Osteoblast (primary cell): ENCODE results near the gene SNX18. TPM values are rescaled to one million over a fixed set of nuclear protein-coding genes. Genes with fewer than 3 reads are reported as not detected.

Experiments
- DNase-seq: peaks from one replicate; pipeline ENCODE4 v3.0.0; 2011; ENCODE audit warnings: low spot score, mixed read lengths; ENCODE audit not compliant: insufficient read length; ENCODE audit errors: missing footprints
- H2AFZ ChIP-seq: 2 replicates; pipeline ENCODE4 v1.6.0; 2011; ENCODE audit warnings: mild to moderate bottlenecking, low read length
- H3K27ac ChIP-seq: 2 replicates; pipeline ENCODE4 v1.5.1; 2011; ENCODE audit warnings: mild to moderate bottlenecking, low read depth, low read length, moderate library complexity
- H3K27me3 ChIP-seq: 2 replicates; pipeline ENCODE4 v1.6.0; 2012; ENCODE audit warnings: mild to moderate bottlenecking, control low read depth, inconsistent platforms, low read length, moderate library complexity; ENCODE audit not compliant: insufficient read depth
- H3K36me3 ChIP-seq: 2 replicates; pipeline ENCODE4 v1.5.1; 2011; ENCODE audit warnings: mild to moderate bottlenecking, low read length, control low read depth, moderate library complexity; ENCODE audit not compliant: insufficient read depth
- H3K4me1 ChIP-seq: 2 replicates; pipeline ENCODE4 v1.5.1; 2011; ENCODE audit warnings: mild to moderate bottlenecking, low read length, control low read depth, moderate library complexity; ENCODE audit not compliant: insufficient read depth
- H3K4me2 ChIP-seq: 2 replicates; pipeline ENCODE4 v1.6.0; 2011; ENCODE audit warnings: mild to moderate bottlenecking, low read length; ENCODE audit not compliant: insufficient read depth
- H3K4me3 ChIP-seq: fragments of 200-600 bp; sonication (generic); 3 replicates; pipeline ENCODE4 v1.5.1; 2012; ENCODE audit warnings: mild to moderate bottlenecking, low read length, inconsistent platforms; ENCODE audit not compliant: insufficient read depth
- H3K79me2 ChIP-seq: 2 replicates; pipeline ENCODE4 v1.6.0; 2012; ENCODE audit warnings: mild to moderate bottlenecking, low read length, control low read depth, inconsistent platforms; ENCODE audit not compliant: insufficient read depth
- H3K9me3 ChIP-seq: 2 replicates; pipeline ENCODE4 v1.5.1; 2011; ENCODE audit warnings: low read depth, low read length, control low read depth
- H4K20me1 ChIP-seq: 2 replicates; pipeline ENCODE4 v1.6.0; 2012; ENCODE audit warnings: mild to moderate bottlenecking, low read length, control low read depth; ENCODE audit not compliant: insufficient read depth
- total RNA-seq: library from RNA; depleted of rRNA; stranded (reverse); fragments of >200 nt; gene quantifications from 2 replicates; pipeline ENCODE4 v1.2.3, GENCODE V29; 2012
- TF ChIP-seq, protein P1 (sequence below): IDR thresholded peaks from 2 replicates; pipeline ENCODE4 v1.5.1; 2011; ENCODE audit warnings: mild to moderate bottlenecking, low read depth, low read length, moderate library complexity; ENCODE audit errors: extremely low read depth

SNX18 gene
- total RNA-seq, 1 donor: 86.5 TPM

DNA sequence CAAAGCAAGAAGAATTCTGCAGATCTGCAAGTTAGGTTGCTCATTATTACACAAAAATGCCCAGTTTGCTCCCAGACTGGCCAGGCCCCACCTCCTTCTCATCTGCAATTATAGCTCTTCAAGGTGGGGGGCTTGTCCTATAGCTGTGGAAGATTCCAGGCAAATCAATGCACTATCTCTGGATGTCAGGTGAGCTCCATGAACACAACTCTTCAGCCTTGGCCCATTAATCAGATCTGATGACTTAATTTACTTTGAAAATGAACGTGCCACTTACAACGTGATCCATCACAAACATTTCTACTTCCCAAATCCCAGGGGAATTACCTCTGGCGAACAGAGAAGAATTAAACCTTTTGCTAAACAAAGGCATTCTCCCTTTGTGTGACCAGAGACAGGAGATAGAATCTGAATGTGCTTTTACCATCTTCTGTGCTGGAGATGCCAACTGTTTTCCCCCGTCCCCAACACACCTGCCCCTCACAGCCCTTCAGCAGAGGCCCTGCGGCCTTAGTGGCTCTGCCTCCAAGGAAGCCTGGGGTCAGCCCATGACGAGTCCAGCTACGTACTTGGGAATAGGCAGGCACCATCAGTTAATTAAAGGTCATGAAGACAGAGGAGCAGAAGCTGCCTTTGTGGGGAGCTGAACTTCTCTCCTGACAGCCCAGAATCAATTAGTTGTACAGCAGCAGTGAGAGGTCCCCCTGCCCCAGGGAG lies 60.5 kb downstream of the SNX18 start:
- peak; percentile 38 for DNase-seq
- H3K4me2 ChIP-seq: no peak overlapping the region
- peaks cover 16% of the 10 kb centered on the region for H3K4me1 ChIP-seq
- H3K27me3 ChIP-seq: no peaks in the 10 kb centered on the region
- H4K20me1 ChIP-seq: no peaks in the 10 kb centered on the region
- no peak overlapping the region for H3K4me3 ChIP-seq
- H3K9me3 ChIP-seq: no peaks in the 10 kb centered on the region
- no peak overlapping the region for H3K27ac ChIP-seq
- TF ChIP-seq, protein P1, sequence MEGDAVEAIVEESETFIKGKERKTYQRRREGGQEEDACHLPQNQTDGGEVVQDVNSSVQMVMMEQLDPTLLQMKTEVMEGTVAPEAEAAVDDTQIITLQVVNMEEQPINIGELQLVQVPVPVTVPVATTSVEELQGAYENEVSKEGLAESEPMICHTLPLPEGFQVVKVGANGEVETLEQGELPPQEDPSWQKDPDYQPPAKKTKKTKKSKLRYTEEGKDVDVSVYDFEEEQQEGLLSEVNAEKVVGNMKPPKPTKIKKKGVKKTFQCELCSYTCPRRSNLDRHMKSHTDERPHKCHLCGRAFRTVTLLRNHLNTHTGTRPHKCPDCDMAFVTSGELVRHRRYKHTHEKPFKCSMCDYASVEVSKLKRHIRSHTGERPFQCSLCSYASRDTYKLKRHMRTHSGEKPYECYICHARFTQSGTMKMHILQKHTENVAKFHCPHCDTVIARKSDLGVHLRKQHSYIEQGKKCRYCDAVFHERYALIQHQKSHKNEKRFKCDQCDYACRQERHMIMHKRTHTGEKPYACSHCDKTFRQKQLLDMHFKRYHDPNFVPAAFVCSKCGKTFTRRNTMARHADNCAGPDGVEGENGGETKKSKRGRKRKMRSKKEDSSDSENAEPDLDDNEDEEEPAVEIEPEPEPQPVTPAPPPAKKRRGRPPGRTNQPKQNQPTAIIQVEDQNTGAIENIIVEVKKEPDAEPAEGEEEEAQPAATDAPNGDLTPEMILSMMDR: no peak
- H3K36me3 ChIP-seq: no peaks in the 10 kb centered on the region
- no peaks in the 10 kb centered on the region for H3K79me2 ChIP-seq
- no peak overlapping the region for H2AFZ ChIP-seq

DNA sequence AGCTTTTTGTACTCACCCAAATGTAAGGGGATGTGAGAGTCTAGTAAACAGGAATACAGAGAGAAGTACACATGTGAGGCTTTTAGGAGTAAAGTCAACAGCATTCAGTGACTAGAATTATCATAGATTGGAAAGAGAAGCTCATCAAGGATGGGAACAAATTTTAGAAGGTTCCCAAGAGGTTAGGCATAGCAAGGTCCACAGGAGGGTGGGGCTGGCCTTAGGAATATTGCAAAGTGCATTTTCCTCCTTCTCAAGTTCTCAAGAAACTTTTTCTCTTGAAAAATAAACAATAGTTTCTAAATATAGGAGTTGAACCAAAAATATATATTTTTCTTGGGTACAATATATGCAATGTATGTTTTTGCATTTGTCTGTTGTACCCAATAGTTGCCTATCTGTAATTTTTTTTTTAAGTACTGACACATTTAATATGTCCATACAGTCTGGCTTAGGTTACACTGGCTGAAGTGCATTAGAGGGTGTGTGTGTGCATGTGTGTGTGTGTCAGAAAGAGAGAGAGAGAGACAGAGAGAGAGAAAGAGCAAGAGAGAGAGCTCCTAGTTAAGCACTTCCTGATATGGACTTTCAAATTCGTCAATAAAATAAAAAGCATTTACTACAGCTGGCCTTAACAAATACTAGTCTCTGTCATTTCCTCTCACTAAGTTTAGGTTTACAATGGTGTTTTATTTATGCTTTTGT lies 62.2 kb downstream of the SNX18 start:
- no peak for DNase-seq
- Histone ChIP-seq H2AFZ (no peak overlapping the region), H3K27me3 (no peaks in the 10 kb centered on the region), H3K36me3 (no peaks in the 10 kb centered on the region), H3K27ac (no peak overlapping the region), H4K20me1 (no peaks in the 10 kb centered on the region), H3K79me2 (no peaks in the 10 kb centered on the region), H3K4me3 (no peak overlapping the region), H3K4me1 (peaks cover 16% of the 10 kb centered on the region), H3K4me2 (no peak overlapping the region), H3K9me3 (no peaks in the 10 kb centered on the region)
- TF ChIP-seq, protein P1: no peak

DNA sequence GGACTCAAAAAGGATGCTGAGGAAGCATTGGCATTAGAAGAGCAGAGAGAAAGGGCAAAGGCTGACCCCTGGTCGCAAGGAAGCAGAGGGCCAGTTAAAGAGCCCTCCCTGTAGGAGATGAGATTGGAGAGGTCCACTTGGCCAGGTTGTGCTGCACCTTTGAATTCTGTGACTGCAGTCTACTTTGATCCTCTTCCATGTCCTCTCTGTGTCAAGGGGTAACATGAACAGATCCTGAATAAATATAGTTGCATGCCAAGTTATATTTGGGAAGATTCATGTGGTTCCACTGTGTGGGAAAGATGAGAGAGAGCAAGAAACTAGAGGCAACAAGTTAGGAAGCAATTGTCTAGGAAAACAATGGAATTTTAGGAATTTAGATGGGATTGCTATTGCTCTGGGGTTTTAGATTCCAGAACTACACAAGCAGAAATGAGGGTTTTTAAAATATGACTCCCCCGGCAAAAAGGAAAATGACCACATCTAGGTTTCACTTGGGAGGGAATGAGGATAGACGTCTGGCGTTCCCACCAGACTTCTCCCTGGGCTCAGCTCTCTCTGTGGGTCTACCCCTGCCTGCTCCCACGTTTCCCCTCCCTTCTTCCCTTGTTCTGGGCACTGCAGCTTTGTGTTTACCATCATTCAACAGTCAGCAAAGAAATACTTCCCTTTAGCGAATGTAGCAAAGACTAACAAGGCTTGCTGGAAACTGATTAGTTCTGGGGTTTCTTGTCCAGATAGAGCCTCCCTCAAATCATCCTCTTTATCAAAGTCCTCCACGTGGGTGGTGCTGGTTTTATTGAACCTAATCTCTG lies 63.6 kb downstream of the SNX18 start:
- peaks cover 16% of the 10 kb centered on the region for H3K4me1 ChIP-seq
- DNase-seq: peak; percentile 37
- peak overlapping the region; percentile 11 for H3K4me3 ChIP-seq
- H3K27ac ChIP-seq: peak overlapping the region; percentile 21
- peak overlapping the region; percentile 81 for H2AFZ ChIP-seq
- H3K79me2 ChIP-seq: no peaks in the 10 kb centered on the region
- H3K9me3 ChIP-seq: no peaks in the 10 kb centered on the region
- no peaks in the 10 kb centered on the region for H3K27me3 ChIP-seq
- peak overlapping the region; percentile 75 for H3K4me2 ChIP-seq
- no peaks in the 10 kb centered on the region for H3K36me3 ChIP-seq
- H4K20me1 ChIP-seq: no peaks in the 10 kb centered on the region
- TF ChIP-seq, protein P1: no peak
